ENCODE results near the gene SLC6A6. TPM values are rescaled to one million over a fixed set of nuclear protein-coding genes. Genes with fewer than 3 reads are reported as not detected.

Gene SLC6A6
- polyA plus RNA-seq, 1 of the 3 experiments (the other 2 are of a cell fraction), result 19.1 TPM

- TF ChIP-seq, protein P1, sequence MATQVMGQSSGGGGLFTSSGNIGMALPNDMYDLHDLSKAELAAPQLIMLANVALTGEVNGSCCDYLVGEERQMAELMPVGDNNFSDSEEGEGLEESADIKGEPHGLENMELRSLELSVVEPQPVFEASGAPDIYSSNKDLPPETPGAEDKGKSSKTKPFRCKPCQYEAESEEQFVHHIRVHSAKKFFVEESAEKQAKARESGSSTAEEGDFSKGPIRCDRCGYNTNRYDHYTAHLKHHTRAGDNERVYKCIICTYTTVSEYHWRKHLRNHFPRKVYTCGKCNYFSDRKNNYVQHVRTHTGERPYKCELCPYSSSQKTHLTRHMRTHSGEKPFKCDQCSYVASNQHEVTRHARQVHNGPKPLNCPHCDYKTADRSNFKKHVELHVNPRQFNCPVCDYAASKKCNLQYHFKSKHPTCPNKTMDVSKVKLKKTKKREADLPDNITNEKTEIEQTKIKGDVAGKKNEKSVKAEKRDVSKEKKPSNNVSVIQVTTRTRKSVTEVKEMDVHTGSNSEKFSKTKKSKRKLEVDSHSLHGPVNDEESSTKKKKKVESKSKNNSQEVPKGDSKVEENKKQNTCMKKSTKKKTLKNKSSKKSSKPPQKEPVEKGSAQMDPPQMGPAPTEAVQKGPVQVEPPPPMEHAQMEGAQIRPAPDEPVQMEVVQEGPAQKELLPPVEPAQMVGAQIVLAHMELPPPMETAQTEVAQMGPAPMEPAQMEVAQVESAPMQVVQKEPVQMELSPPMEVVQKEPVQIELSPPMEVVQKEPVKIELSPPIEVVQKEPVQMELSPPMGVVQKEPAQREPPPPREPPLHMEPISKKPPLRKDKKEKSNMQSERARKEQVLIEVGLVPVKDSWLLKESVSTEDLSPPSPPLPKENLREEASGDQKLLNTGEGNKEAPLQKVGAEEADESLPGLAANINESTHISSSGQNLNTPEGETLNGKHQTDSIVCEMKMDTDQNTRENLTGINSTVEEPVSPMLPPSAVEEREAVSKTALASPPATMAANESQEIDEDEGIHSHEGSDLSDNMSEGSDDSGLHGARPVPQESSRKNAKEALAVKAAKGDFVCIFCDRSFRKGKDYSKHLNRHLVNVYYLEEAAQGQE (IDR thresholded peaks at IDR 0.05; ENCODE audit: low read depth, low read length), result no peak
- TF ChIP-seq TCF12 (IDR thresholded peaks at IDR 0.05), result no peak
These were observed 78.0 kb downstream of the SLC6A6 start (continued) for GRCh38 chr3:14480207-14481017.

DNA sequence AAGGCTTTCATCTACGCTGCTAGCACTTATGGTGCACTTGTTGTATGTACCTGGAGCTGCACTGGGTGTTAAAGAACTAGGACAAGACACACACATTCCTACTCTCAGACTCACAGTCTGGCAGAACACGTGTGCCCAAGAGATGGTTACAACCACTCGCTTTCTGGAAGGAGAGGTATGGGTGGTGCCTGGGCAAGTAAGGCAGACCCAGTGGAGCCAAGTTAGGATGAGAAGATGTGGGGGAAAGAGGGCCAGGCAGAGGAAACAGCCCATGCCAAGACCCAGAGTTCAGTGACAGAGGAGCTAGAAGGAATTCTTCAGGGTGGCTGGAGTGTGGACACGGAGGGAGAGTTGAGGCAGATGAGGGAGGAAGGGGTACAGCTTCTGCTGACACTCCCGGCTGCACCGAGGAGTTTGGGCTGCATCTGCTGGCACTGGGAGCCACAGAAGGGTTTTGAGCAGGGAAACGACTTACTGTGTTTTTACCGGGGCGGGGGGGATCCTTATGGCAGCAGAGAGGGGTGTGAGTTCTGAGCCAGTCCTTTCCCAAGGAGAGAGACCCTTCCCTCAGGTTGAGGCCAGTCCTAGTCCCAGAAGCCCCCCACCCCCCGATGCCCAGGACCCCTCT lies 78.7 kb downstream of the SLC6A6 start:
- Histone ChIP-seq H3K9me2 (no peaks in the 10 kb centered on the region), H3K4me3 (ENCODE audit: low read depth in 2 of 2, low read length in 1 of 2) (no peak overlapping the region), H3K4me1 (ENCODE audit: control insufficient read depth in 1 of 2, insufficient read depth in 2 of 2, low read depth in 1 of 2, low read length in 1 of 2) (peaks cover 0 to 14% of the 10 kb centered on the region in 2 experiments; a peak in 1 of 4 replicates), H3K36me3 (replicated peaks in 1 of 2; ENCODE audit: control insufficient read depth in 1 of 2, insufficient read depth in 2 of 2, low read length in 1 of 2) (peaks cover 23 to 54% of the 10 kb centered on the region in 2 experiments), H3K9me3 (no peaks in the 10 kb centered on the region), H4K20me1 (ENCODE audit: insufficient read depth) (no peaks in the 10 kb centered on the region), H2AFZ (ENCODE audit: low read depth) (no peak overlapping the region), H3K4me2 (no peak overlapping the region), H3K27ac (ENCODE audit: low read depth in 2 of 2, low read length in 1 of 2) (peak overlapping the region in 1 of 2 experiments; percentile 41; a peak in 1 of 4 replicates), H3F3A (replicated peaks; ENCODE audit: insufficient read depth) (no peaks in the 10 kb centered on the region), H3K9ac (no peak overlapping the region), H3K79me2 (ENCODE audit: insufficient read depth) (no peaks in the 10 kb centered on the region), H3K27me3 (ENCODE audit: insufficient read depth) (no peaks in the 10 kb centered on the region)
- WGBS (ENCODE audit: low lambda C conversion rate), result 93% methylated on average over 10 of the region's 10 CpGs
- POLR2A ChIA-PET, result no interaction called here
- TF ChIP-seq EZH2phosphoT487 (IDR thresholded peaks at IDR 0.05; ENCODE audit: borderline replicate concordance, low read depth) (no peak), IRF3 (IDR thresholded peaks at IDR 0.05; ENCODE audit: low read depth, low read length) (no peak), JUND (IDR thresholded peaks at IDR 0.05) (no peak), TEAD4 (IDR thresholded peaks at IDR 0.05; ENCODE audit: borderline replicate concordance, insufficient read depth) (no peak), CHD2 (IDR thresholded peaks at IDR 0.05; ENCODE audit: low read length, partially characterized antibody) (no peak)
- TF ChIP-seq, protein P1 (IDR thresholded peaks at IDR 0.05; ENCODE audit: low read depth, low read length), result no peak
- CTCF ChIA-PET, result interaction anchor here (0.5 to 5.9 kb wide), 3 partner anchors 13 to 220 kb away, joined by 3 to 43 read pairs (median 9); no protein-coding TSS in a partner anchor
- no peak for DNase-seq

Data from SK-N-SH (cell line).